ENCODE data around the gene LAMTOR3.
"Not testable (repeated sequence)": the region's sequence is repeated elsewhere in the genome, so short reads cannot be mapped to it uniquely, and the experiment has no call there.

DNA sequence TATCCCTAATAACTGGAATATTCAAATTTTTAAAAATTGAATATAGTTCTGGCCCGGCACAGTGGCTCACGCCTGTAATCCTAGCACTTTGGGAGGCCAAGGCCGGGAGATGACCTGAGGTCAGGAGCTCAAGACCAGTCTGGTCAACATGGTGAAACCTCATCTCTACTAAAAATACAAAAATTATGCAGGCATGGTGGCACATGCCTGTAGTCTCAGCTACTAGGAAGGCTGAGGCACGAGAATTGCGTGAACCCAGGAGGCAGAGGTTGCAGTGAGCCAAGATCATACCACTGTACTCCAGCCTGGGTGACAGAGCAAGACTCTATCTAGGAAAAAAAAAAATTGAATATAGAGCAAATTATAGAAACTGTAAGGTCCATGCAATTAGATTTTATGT, 64.2 kb downstream of the LAMTOR3 start:
- TF ChIP-seq, protein P1, sequence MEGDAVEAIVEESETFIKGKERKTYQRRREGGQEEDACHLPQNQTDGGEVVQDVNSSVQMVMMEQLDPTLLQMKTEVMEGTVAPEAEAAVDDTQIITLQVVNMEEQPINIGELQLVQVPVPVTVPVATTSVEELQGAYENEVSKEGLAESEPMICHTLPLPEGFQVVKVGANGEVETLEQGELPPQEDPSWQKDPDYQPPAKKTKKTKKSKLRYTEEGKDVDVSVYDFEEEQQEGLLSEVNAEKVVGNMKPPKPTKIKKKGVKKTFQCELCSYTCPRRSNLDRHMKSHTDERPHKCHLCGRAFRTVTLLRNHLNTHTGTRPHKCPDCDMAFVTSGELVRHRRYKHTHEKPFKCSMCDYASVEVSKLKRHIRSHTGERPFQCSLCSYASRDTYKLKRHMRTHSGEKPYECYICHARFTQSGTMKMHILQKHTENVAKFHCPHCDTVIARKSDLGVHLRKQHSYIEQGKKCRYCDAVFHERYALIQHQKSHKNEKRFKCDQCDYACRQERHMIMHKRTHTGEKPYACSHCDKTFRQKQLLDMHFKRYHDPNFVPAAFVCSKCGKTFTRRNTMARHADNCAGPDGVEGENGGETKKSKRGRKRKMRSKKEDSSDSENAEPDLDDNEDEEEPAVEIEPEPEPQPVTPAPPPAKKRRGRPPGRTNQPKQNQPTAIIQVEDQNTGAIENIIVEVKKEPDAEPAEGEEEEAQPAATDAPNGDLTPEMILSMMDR (IDR thresholded peaks at IDR 0.05) = not testable (repeated sequence)
- TF ChIP-seq POLR2AphosphoS5 (IDR thresholded peaks at IDR 0.05) = not testable (repeated sequence)
